Renal pelvis (tissue), 4 donors: ENCODE results near the gene RPS24. TPM values are rescaled to one million over a fixed set of nuclear protein-coding genes. Genes with fewer than 3 reads are reported as not detected.

ENCODE experiments used
- DNase-seq: peaks from one replicate; pipeline ENCODE4 v3.0.0-alpha.2; 2013
- polyA plus RNA-seq, 3 donors: library from polyadenylated mRNA; unstranded; fragments of 120-200 nt; gene quantifications; one replicate each; pipeline ENCODE4 v1.2.1, GENCODE V29; 2013; ENCODE audit not compliant: insufficient read length in 3 of 3

RPS24 gene
- polyA plus RNA-seq, 3 donors, result 2,667 to 3,525 (median 2,868) TPM

DNA sequence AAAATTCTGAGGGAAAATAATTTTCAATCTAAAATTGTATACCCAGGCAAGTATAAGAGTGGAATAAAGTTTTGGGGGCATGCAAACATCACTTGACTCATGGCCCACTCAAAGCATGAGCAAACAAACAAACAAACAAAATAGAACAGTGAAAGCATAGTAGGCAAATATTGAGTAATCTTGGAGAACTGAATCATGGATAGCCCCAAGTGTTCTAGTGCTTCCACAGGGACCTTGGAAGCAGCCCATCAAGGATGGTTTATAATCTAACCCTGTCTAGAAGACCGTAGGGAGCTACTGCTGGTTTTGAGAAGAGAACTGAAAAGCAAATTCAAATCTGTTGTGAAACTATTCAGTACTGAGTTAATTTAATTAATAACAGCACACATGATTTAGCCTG is 26.5 kb upstream of the RPS24 start:
- no peak for DNase-seq

DNA sequence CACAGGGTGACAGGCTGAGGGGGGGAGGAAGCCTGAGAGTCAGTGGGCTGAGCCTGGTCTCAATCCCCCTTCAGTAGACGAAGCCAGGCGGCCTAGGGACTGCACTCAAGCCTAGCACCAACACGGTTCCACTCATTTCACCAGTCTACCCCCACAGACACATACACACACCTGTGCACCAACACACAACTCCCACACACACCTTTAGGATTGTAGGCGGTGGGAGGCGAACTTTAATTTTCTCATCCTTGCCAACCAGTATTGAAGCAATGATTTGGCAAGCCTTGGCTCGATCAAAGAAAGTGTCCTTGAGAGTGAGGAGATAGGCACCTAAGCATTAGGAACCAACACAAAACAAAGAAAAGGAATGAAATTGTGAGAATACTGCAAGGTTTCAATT is 24.0 kb upstream of the RPS24 start:
- DNase-seq, result no peak

DNA sequence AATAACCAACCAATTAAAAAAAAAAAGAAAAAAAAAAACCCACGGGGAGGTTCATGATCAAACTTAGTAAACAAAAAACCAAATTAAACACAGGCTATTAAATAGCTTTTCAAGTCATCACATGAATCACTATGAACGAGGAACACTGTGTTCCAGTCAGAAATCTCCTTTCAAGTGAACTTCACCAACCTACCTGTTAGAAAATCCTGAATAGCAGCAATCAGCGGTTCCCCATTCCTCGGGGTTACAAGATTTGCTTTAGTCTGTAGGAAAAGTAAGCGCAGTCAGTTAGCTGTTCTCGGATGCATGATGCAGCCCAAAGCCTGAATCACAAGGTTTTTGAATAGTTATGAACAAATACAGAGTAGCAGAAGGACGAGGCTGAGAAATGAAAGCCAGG is 23.4 kb upstream of the RPS24 start:
- no peak for DNase-seq

DNA sequence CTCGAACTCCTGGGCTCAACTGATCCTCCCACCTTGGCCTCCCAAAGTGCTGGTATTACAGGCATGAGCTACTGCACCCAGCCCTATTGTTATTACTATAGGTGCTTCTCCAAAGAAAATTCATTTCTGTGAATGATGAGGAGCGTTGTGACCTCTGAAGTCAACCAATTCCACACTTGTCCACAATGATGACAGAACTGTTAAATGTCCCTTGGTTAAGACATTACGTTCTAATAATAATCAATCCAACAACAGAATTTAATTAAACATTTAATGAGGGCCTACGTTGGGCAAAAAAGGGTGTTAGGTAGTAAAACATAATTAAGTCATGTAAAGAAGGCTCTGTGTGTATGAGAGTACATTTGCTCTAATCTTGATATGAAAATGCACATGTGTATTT is 22.6 kb upstream of the RPS24 start:
- no peak for DNase-seq

DNA sequence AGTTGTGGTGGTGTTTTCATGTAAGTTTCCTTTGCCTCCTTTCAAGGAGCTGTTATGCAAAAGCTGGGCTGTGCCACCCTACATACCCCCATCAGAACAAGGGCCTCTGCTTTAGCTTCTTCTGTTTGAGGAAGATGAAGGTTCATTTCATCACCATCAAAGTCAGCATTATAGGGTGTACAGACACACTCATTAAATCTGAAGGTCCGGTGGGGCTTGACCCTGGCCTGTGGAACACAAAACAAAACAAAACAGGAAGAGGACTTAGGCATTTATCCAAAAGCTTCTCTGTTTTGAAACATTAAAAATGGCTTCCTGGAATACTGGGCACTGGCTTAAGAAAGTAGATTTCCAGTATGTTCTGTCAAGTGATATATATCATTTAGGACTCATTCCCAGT is 20.1 kb upstream of the RPS24 start:
- DNase-seq, result no peak

DNA sequence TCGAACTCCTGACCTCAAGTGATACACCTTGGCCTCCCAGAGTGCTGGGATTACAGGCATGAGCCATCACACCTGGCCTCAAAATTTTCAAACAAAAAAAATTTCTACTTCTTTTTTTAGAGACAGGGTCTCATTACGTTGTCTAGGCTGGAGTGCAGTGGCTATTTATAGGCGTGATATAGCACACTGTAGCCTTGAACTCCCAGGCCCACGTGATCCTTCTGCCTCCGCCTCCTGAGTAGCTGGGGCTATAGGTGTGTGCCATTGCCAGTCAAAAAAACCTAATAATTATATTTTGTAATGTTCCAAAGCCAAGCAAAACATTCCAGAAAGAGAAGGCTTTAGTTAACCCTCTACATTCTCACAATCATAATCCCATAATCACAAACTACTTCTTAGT is 18.1 kb upstream of the RPS24 start:
- no peak for DNase-seq

DNA sequence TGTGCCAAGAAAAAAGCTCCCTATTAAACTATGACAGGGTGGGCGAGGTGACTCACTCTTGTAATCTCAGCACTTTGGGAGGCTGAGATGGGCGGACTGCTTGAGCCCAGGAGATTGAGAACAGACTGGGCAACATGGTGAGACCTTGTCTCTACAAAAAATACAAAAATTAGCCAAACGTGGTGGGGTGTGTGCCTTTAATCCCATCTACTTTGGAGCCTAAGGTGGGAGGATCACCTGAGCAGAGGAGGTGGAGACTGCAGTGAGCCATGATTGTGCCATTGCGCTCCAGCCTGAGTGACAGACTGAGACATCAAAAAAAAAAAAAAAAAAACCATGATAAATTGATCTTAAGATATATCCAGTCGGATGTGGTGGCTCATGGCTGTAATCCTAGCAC is 15.8 kb upstream of the RPS24 start:
- no peak for DNase-seq

DNA sequence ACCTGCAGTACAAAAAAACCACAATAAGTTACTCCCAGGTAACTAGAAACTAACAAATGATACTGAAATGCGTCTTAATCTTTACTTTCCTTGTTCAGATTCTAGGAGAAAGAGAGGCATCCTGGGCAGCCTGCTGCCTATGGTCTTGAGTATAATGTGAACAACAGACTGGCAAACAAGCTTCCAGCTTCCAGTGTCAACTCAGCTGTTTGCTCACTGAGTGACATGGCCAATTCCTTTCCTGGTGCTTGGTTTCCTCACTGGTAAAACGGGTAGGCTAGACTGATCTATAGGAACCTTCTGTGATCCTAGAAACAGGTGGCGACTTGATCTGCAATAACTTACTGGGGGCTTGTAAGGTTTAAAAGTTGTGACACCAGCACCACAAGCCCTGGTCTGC is 14.4 kb upstream of the RPS24 start:
- no peak for DNase-seq

DNA sequence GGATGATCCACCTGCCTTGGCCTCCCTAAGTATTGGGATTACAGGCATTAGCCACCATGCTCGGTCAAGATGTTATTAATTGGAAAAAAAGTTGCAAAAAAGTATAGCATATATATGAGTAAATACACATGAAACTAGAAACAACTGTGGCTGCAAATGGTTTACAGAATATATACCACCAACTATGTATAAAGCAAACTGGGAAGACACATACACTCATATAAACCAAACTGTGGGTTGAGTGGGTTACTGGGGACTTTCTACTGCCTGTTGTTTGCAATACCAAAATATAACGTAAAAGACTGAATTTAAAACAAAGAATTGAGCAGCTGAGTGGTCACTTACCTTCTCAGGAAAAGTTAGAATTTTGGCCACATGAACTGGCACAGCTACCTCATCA is 12.5 kb upstream of the RPS24 start:
- DNase-seq, result no peak

DNA sequence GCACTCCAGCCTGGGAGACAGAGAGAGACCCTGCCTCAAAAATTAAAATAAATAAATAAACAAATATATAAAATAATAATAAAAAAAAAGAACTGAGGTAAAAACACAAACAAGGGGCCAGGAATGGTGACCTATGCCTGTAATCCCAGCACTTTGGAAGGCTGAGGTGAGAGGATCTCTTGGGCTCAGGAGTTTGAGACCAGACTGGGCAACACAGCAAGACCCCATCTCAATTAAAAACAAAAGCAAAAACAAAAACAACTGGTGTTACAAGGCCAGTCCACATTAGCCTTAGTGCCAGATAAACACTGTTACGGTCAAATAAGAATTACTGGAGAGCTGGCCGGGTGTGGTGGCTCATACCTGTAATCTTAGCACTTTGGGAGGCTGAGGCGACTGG is 9.9 kb upstream of the RPS24 start:
- no peak for DNase-seq

DNA sequence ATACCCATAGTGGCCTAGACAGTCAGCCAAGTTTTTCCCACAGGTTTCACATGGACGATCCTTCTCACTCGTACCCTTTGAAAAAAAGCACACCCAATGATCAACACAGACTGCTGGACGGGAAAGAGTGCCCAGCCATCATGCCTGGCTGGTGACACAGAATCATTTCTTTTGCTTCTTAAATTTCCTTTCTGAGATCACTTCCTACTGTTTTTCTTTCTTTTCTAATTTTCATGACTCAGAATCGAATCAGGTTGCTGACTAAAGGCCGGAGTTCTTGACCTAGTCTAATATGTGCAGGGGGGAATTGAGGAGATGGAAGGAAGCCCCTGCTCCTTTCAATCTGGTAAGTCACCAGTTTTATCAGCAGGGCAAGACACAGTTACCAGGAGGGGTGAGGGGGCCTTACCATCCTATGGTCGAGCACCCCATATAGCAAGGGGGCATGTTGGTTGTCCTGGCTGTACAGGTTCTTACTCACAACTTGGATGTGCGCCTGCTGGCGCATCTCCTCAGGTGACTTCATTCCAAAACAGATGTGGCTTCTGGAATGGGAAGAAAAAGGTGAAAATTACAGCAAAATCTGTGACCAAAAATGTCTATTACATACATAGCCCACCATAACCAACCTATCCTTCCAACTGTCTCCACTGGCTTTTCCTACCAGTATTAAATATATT is 7.8 kb upstream of the RPS24 start:
- DNase-seq, result no peak

DNA sequence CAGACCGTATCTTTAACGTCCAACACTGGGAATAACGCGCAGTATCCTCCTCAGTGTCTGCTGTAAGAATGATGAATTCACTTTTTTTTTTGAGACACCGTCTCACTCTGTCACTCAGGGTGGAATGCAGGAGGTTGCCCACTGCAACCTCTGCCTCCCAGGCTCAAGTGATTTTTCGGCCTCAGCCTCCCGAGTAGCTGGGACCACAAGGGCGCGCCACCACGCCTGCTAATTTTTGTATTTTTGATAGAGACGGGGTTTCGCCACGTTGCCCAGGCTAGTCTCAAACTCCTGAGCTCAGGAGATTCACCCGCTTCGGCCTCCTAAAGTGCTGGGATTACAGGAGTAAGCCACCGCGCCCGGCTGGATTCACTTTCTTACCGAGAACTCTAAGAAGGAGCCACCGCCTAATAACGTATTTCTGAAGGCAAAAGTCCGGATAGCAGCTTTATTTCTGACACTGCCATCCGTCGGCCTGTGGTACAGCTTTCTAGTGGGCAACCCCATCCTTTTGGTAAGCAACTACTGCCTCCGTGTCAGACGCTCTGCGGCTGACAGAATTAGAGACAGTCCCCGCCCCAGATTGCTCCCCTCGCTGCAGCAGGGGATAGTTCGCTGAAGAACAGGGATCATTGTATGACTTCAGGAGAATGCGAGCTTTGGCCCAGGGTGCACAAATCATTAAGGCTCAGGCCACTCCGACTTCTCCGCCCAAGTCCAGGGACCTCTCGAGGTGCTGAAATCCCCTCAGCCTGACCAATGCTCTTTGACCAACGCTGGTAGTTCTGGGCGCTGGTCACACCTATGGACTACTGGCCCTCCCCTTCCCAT is 5.0 kb upstream of the RPS24 start:
- DNase-seq, result no peak

DNA sequence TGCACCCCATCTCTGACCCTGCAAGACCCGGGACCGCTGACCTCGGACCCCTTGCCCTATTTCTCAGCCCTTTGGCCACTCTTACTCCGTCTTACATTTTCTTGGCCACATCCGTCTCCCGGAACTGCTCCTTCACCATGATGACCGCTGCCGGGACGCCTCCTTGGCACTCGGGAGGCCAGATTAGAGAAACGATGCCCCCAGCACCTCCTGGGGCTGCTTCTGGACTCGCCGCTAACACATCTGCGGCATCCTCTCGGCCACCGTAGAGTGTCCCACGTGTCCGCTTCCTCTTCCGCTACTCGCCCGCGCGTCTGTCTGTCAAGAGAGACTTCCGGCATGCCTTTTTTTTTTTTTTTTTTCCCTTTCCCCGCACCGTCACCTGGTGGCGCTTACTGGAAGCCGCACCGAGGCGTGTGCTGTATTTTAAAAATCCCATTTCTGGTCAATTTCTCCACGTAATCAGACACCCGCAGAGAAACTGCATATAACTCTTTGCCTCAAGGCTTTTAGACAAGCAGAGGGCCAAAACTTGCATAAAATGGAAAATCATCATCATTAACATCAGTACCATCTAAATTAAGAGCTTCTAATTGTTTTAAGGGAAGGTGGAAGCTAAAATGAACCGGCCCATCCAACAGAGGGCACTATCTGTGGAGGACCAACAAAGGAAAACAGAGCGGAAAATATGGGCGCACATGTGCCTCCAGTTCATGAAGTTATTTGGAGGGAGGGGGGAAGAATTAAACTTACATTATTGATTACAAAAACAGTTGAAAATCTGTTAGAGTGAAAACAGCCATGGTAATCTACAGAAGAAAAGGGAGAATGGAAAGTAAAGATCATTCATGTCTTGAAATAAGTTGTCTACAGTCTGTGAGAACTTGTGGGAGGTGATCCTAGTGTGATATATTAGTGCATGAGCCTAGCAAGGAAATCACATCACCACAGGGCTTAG is 4.1 kb upstream of the RPS24 start, which contains the start of gene POLR3A:
POLR3A (minus strand) TSS at position 247 of the 958 bp plus-strand sequence; CDS start at position 139, 108 bp downstream.
- DNase-seq, result peak; percentile 97

DNA sequence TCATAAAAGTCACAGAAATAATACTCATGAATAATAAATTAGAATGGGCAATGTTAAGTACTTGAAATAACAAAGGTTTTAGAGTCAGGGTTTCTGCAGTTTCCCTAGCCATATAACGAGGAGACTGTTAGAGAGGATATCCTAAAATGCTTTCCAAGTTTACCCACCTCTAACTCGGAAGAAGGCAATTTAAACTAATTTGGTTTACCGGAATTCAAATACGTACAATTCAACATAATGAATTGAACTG is 351 bp upstream of the RPS24 start:
- DNase-seq, result no peak

DNA sequence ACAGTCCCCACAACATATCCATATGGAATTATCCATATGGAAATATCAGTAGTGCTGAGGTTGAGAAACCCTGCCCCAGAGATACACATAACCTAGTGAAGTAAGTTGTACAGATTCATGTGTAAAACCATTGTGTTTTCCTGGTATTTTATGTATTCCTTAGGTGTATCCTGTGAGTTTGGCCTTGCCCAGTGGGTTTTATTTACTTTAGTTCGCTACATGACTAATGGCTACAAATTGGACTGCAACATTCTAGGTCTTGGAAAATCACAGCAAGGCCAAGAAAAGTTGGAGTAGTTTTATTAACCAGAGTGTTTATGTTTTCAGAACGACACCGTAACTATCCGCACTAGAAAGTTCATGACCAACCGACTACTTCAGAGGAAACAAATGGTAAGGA is 1.4 kb downstream of the RPS24 start:
- DNase-seq, result no peak

DNA sequence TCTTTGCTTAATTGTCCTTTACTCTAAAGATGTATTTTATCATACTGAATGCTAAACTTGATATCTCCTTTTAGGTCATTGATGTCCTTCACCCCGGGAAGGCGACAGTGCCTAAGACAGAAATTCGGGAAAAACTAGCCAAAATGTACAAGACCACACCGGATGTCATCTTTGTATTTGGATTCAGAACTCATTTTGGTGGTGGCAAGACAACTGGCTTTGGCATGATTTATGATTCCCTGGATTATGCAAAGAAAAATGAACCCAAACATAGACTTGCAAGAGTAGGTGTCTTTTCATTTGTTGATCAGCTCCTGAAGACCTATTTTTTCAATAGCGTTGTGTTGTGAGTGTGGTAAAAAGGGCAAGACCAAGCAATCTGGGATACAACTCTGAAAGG is 1.8 kb downstream of the RPS24 start:
- DNase-seq, result no peak

DNA sequence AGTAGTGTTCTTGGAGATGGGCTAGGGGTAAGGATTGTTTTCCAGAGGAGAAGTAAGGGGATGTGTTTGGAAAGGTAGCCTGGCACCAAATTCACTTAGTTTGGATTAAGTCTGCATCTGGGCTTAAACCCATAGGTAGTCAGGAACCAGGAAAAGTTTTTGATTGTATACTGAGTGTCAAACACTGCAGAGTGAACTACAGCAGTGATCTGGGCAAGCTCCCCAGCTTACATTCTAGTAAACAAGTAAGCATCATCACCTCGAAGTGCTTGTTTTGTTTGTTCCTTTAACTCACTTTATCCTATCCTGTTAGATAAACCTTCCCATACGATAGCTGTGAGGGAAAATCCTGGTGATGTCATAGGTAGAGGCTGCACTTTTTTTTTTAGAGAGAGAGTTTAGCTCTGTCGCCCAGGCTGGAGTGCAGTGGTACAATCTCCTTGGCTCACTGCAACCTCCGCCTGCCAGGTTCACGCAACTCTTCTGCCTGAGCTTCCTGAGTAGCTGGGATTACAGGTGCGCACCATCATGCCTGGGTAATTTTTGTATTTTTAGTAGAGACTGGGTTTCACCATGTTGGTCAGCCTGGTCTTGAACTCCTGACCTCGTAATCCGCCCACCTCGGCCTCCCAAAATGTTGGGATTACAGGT is 2.4 kb downstream of the RPS24 start:
- no peak for DNase-seq

DNA sequence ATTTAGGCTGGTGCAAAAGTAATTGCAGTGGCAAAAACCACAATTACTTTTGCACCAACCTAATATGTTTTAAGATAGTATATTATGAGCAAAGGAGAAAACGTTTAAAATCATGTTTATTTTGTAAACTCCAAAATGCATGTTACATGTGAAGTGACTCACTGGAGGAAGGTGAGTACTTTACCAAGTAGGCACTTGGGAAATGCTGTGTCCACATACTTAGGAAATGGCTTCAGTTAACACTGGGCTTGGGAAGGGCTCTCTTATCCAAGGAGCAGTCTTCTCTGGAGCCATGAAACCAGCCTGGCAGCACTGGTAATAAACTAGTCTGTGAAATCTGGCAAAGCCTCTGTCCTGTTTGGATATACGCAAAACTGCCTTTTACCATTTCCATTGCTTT is 4.4 kb downstream of the RPS24 start:
- DNase-seq, result no peak

DNA sequence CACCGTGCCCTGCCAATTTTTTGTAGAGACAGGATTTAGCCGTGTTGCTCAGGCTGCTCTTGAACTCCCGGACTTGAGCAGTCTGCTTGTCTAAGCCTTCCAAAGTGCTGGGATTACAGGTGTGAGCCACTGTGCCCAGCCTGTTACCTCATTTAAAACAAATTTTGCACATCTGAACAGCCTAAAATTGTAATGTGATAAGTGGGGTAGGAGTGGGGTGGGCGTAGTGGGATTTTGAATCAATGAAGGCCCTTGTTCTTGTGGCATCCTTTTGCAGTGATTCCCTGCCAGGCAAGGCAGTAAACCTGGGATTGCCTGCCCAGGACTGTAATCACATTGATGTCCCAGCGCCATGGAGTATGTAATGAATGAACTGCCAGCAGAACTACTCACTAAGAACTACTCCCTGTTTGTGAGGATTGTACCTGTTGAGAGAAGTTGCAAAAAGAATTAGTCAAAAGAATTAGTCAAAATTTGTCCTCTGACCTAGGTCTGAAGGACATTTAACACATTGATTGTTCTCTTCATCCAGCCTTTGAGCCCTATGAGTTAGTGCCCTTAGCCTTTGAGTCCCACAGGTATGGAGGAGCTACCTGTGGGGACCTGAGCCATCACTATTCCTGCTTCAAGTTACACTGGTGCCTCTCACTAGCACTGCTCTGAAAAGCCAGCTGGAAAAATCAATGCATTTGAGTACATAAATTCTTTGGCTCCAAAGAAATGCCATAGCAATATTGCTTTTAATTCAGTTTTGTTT is 5.3 kb downstream of the RPS24 start:
- no peak for DNase-seq

DNA sequence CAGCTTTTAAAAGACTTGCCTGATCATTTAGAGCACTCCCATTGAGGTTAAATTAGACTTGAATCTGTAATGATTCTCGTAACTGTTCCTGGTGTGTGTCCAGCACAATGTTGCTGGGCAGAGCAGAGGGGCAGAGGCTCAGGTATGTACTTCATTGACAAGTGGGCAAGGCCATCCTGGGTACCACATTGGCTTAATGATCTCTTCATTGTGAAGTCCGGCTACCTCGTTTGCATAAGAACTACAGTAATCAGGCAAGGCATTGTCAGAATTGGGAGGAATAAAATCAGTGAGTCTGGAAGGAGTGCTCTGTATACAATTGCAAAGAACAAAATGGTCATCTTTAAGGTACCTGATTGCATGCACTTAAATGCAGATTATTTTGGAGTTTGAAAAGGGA is 6.1 kb downstream of the RPS24 start:
- no peak for DNase-seq
